GM21367 (cell line): ENCODE measurements around the gene GNAQ.

Source experiments
- ATAC-seq: cut with Tn5 transposase; IDR thresholded peaks from one replicate; pipeline ENCODE4 v1.9.1; 2021; ENCODE audit not compliant: unreplicated experiment

The GNAQ gene

DNA sequence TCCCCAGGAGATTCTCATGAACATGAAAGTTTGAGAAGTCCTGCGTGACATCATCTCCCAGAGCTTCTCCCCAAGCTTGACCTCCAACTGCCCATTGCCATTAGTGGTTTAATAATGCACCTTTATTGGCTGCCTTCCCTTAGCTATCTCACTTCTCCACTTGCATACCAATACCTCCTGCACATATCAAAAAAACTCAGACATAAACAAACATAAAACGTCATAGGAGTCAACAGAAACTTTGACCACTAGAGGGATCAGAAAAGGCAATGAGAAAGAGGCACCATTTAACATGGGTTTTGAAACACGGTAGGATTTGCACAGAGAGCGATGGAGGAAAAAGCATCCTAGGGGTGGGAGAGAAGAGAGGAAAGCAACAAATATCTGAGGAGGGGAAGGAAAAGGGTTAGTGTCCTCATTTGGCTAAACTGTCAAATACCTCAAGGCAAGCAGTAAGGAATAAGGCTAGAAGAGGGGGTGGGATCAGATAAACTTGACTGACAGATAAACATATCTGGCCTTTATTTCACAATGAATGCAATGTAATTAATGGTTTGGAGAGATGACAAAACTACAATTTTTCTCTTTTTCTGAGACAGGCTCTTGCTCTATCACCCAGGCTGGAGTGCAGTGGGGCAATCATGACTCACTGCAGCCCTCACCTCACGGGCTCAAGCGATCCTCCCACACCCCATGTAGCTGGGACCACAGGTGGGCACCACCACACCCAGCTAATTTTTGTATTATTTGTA lies 27.0 kb downstream of the GNAQ start:
- ATAC-seq, result no peak

DNA sequence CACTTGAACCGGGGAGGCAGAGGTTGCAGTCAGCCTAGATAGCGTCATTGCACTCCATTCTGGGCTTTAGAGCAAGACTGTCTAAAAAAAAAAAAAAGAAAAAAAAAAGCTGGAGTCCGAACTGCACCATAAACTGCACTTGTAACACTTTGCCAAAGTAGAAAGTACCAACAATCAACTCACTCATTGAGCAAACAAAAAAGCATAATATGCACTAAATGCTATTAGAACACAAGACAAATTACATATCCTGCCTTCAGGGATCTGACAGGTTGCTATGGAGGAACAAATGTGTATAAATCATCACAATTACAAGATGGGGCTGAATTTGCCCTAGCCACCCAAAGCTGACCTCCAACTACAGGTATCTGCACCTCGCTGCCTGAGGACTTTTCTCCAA lies 27.9 kb downstream of the GNAQ start:
- ATAC-seq, result no peak

DNA sequence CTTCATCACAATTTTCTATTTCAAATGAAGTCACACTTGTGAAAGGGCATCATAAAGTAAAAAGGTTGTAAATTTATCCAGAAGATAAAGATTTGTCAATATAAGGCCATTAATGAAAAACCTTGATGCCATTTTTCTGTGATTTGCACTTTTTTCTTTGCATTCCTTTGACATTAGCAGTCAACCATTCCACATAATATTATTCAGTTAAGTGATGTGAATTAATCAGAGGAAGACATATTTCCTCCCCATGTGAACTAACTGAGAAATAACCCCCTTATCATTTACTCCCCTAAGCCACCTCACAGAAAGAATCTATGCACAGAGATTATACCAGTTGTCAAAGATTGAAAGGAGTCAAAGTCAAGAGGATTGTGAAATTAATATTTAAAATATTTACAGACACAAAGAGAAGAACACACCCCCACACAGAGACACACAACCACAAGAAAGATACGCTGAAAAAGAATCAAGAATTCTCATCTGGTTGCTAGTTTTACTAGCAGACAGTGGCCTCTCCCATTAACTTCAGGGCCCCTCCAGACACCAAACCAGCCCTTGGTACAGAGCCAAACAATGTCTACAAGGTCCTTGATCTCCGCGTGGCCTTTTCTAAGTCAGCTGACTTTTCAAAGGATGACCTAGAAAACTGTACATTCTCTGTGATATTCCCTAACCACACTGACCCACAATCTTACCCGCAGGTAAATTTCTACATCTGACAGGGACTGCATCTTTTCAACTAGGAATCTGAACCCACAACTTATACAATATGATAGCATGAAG lies 29.5 kb downstream of the GNAQ start:
- no peak for ATAC-seq

DNA sequence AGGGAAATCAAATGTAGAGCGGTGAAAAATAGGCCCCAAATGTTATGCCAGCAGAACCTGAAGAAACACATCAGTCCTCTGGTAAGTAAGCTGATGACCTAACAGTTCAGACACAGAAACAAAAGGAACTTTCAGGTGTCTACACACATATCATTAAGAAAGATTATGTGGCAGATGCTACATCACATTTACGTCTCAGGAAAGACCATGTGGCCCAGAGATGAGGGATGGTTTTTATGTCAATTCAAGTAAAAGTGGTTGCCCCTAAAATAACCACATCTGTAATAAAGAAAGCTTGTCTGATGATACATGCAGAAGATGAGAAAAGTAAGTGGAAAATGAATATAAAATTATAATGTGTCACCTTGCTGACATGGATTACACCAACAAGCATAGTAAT lies 31.4 kb downstream of the GNAQ start:
- ATAC-seq, result no peak

DNA sequence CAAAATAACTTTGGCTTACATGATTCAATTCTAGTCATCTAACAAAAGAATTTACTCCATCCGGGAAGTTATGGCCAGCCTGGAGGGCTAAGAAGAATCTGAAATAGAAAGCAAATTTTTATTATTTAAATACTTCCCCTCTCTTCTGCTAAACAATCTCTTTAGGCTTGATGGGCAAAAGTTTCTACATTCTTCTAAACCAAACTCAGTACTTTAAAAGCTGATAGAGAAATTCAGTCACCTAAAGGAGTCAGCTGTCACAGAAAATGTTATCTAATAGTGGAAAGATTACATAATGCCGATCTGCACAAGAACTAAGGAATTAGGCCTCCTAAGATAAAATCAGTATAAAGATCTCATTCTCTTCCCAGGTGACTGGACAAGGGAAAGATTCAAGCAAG lies 32.4 kb downstream of the GNAQ start:
- ATAC-seq, result no peak

DNA sequence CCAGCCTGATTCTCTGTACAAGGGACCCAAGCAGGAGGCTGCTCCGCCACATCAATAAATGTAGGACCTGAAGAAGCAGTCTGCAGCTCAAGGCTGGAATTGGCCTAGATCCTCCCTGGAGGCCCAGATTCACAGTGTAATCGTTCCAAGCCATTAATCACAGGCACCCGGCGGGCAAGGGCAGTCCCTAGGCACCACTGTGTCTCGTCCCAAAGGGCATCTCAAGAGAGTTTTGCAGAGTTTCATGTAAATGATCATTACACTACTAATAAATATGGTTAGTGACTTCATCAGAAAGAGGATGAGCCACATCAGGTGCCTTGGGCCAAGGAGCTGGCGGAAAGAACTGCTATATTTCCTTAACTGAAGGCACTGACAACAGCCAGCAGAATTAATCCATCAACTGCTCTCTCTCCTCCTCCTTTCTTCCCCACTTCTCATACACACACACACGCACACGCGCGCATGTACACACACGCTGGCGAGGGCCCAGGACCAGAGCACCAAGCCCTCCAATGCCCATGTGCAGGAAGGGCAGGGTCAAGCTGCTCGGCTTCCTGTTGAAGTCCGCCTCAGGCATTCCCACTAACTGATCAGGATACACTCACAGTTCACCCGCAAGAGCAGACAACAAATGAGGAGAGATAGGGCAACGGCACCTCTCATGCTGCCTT lies 33.9 kb downstream of the GNAQ start:
- no peak for ATAC-seq

DNA sequence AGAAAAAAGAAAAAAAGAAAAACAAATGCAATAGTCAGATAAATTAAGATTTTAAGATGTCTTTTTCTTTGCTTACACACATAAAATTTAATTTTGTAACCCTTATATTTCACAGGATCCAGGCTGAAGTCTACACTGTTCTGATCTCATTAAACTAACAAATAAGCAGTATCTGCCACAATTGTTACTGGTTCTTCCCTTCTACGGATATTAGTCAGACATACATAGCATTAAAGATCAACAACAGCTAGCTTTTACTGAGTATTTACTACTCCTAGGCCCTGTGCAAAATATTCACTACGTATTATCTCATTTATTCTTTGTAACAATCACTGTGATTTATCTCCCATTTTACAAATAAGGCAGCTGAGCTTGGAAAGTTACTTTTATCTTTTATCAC lies 34.9 kb downstream of the GNAQ start:
- ATAC-seq, result no peak

DNA sequence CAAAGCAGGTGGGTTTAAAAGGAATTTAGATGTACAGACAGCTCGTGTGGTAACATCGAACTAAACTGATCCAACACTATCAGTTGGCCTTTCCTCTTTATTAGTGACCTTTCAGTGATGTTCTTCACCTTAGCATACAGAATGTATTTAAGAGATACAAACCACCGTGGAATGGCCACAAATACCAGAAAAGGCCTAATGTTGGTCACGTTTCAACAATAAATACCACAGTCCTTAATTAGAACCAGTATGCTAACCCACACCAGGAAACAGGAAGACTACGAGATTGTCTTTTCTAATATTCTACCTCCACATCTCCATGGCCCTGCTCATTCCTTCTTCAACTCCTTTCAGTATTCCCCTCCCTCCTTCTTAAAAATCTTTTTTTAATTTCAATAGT lies 40.4 kb downstream of the GNAQ start:
- ATAC-seq, result no peak

DNA sequence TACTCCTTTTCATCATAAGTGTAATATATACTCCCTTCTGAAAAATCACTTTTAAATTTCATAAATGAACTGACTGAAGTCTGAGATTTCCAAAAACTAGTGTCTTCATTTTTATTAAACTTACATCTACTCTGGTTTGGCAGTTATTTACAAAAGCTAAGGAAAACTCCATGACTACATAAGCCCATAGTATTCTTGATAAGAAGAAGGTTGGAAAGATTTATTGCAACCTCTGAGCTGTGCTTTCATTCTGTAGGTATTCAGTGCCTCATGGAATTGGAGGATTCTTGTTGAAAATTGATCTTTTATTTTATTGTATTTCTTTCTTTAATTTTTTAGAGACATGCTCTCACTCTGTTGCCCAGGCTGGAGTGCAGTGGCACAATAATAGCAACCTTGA lies 41.7 kb downstream of the GNAQ start:
- no peak for ATAC-seq

DNA sequence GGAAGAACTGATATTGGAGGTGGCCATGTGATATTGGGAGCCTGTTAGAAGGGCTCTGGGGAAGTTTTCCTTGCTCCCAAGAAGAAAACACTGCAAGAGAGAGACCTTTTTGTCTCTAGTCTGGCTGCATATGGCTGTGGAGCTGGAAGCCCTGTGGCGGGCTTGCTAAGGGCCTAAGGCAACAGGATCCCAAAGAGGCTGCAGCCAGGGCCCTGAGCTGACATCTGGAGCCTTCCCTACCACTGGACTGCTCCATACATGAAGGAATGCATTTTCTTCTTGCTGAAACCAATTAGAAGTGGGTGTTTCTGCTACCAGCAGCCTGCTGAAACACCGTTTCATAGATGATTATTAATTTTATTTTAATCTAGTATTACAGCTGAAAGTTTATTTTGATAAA lies 42.2 kb downstream of the GNAQ start:
- no peak for ATAC-seq

DNA sequence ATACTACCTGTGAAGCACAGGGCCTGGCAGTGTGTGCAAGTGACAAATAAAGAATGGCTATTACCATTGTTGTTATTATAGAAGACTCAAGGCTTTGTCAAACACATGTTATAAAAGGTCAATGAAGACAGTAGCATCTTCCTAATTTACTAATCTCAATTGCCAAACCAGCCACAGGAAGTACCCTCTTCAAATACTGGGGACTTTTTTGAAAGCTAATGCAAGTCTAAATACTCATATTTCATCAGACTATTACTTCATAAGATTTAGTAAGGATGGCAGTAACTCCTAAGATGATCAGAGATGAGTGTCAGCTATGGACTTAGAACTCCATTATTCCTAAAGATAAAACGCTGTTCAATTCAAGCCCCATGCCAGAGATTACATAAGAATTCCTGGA lies 43.0 kb downstream of the GNAQ start:
- ATAC-seq, result no peak

DNA sequence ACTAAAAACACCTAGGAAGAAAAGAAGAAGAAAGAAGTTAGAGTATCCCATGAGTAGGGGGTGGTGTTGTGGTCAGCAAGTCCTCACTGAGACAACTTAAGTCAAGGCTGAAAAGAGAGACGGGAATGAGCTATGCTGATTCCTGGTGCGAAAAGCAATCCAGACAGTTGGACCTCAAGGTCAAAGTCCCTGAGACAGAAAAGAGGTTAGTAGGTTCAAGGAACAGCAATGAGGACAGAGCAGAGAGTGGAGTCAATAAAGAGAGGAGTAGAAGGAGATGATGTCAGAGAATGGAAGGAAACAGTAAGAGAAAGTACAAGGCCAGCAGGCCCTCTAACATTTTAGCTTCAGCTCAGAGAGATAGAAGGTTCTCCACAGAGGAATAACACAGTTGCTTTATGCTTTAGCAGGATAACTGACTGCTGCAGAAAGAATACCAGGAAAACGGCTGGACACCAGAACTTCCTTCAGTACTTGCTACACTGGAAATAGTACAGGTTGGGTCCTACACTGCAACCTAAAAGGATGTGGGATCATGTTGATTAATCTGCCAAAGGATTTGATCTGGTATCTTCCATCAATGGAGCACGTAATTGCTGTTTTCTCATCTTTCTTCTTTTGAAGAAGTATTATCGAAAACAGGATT lies 43.6 kb downstream of the GNAQ start:
- ATAC-seq, result no peak

DNA sequence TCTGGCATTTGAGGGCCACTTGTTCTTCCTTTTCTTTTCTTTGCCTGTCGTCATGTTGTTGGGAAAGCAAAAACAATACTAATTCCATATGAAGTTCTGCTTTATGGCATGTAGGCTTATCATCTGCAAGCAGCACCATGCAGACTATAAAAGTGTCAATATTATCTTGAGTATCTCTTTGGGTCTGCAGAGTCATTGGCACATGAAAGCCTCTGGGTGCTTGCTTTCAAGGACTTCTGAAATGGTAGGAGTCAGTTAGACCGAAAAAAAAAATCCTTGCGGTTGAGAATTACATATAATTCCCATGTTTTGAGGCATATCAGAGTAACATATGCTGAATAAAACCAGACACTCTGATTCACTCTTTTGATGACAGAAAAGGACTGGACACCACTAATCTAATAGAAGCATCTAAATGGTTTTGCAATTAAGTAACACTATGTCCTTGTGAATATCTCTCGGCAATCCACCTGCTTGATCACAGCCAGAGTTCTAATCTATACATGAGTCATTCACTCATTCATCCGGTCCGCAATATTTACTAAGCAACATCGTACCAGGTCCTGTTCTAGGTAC lies 44.4 kb downstream of the GNAQ start:
- ATAC-seq, result no peak

DNA sequence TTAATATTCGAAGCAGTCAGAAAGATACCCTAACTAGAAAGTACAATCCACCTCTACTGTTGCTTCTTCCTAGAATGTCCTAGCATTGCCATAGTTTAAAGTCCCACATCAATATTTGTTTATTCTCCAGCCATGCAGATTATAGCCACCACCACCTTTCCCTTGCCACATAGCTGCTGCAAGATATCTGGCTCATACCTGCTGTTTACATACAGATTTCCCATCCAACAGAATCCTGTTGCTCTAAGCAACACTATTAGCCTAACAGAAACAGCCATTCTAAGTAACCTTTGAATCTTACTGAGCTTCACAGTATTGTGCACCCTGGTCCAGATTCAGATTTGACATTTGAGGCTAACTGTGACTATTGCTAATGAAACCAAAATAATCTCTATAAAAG lies 45.6 kb downstream of the GNAQ start:
- ATAC-seq, result no peak

DNA sequence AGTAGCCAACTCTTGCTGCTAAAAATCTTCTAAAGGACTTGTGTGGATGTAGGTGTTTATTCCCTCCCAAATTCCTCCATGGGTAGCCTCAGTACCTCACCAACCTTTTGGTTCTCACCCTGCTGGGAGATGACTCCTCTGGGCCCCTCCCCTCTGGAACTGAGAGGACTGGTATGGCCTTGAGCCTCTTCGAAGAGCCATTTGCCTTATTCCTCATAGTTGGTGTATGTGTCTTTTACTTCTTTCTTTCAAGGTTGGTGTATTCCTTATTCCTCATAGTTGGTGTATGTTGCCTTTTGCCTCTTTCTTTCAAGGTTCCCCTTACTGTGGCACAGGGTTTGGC lies 48.3 kb downstream of the GNAQ start:
- ATAC-seq, result no peak

DNA sequence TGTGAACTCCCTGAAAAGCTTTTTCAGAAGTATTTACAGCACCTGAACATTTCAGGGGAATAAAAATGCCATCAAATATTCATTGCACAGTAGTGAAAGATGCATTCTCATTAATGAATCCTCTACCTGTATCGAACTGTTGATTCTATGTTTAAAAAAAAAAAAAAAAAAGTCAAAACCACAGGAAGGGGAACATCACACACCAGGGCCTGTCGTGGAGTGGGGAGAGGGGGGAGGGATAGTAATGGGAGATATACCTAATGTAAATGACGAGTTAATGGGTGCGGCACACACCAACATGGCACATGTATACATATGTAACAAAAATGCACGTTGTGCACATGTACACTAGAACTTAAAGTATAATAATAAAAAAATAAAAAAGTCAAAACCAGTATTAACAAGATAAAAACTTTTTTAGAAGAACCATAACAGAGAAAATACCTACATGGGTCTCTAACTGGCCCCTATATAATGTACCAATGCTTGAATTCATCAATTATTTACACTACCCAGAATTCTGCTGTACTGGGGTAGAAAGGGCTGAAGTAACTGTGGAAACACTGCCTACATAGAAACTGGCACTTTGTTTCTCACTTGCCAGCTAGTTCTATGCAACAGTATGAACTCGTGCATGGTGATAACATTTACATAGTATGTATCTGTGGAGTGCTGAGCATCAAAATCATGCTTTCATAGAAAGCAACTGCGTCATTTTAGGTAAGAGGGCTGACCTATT lies 48.9 kb downstream of the GNAQ start:
- no peak for ATAC-seq

DNA sequence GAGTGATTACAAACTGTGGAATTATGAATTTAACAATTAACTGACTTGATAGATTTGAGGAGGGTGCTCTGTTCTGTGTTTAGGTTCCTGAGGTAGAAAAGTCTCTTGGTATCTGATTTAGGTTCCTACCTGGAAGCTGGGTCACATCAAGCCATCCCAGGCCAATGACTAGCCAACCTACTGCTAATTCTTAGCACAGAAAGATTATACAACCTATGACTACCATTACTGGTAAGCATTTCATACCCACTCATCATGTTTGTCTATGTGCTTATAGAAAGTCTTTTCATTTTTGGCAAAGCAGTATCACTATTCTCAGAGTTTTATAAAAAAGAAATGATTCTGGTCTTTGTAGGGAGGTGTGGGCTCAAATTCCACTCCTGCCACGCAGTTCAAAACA lies 49.7 kb downstream of the GNAQ start:
- ATAC-seq, result no peak

DNA sequence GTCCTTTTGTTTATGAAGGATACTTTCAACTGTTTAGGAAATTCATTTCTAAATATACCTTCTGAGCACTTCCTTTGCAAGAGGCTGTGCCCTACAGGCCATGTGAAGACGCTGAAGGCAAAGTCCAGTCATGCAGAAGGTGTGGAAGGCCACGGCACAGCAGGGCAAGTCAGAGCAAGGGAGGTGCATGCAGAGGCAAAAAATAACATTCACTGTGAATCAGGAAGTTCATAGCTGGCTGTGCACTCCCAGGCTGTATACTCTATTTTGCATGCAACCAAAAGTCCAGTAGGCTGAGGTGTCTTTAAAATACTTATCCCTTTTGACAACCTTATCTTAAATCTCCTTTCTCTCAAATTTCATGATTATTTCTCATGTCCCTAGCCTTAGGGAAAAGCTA lies 50.3 kb downstream of the GNAQ start:
- ATAC-seq, result no peak

DNA sequence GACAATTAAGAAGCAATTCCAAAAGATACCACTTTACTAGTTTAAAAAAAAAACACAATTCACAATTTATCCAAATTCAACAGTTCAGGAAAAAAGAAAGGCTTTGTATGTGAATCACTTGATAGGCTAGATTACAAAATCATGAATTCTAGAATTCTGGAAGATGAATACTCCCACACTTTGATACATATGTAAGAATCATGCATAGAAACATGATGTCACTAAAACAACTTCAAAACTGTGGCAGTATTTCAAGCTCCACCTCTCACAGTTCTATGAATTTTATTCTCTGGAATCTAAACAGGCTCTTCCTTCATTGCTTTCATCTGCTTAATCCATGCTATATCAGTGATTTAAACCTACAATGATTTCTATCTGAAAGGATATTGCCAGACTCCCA lies 51.0 kb downstream of the GNAQ start:
- ATAC-seq, result no peak

DNA sequence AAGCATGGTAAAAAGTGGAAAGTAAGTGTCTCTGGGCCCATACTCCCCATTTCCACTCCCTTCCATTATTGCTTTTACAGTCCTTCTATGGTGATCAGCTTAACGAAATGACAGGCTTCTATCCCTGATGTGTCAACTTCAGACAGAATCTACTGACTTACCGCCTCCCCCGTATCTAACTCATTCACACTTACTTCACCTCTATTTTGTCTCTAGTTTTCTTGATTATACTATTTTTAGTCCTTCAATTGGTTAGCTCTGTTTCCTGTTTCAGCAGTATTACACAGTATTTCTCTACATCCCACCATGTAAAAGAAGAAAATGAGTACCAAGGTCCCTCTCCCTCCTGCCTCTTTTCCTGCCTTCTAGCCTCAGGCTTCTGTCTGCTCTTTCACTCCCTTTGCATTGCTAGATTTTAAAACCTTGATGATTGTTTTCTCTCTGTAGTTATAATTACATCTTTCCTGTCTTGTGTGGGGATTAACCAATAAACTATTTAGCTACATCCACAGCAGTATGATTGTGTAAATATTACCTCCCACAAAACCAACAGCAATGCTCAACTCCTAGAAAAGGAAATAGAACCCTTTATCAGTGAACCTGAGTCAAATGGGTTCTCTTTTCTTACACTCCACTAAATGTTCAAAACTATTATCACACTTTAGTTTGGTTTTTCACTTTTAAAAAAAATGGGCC lies 53.4 kb downstream of the GNAQ start:
- no peak for ATAC-seq
